ENCODE measurements around the gene PAGR1. TPM values are rescaled to one million over a fixed set of nuclear protein-coding genes. Genes with fewer than 3 reads are reported as not detected.
A peak's percentile ranks its signal among the peaks of the same experiment; 100 is the strongest.

The PAGR1 gene
- total and polyA plus RNA-seq, 4 donors: 8.2 to 65.5 (median 51.0) TPM

DNA sequence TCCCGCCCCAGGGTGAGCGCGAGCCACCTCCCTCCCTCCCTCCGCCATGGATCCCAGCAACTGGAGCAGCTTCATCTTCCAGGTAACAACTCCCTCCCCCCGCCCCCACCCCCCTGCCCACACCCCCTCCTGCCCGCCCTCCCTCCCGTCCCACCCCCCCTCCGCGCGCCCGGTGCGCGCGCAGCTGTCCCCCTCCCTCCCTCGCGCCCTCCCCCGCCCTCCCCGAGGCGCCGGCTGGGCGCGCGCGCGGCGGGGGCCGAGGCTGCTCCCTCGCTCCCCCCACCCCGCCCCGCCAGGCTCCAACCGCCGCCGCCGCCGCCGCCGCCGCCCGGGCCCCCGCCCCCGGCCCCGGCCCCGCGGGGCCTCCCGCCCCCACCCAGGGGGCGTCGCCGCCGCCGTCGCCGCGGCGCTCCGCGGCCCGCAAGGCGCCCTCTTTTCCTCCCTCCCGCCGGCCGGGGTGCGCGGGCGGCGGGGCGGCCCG is 9.8 kb upstream of the PAGR1 start, which contains the start of gene MAZ:
Gene MAZ (plus strand): TSS at position 431 of the 481 bp plus-strand sequence. CDS start 173 bp downstream, outside the sequence.
- Histone ChIP-seq H3K36me3 (ENCODE audit: control insufficient read depth, insufficient read depth, low read length) (peaks cover 61% of the 10 kb centered on the region), H3K4me3 (ENCODE audit: low read depth, low read length) (peak within 1 kb of the TSS; percentile 91), H3K27ac (ENCODE audit: low read depth, low read length) (peak within 1 kb of the TSS; percentile 97), H3K27me3 (ENCODE audit: control insufficient read depth, insufficient read depth, low read length) (no peaks in the 10 kb centered on the region), H3K9me3 (ENCODE audit: control insufficient read depth, insufficient read depth, low read length) (no peaks in the 10 kb centered on the region), H3K4me1 (ENCODE audit: control insufficient read depth, insufficient read depth, low read length) (peaks cover 47% of the 10 kb centered on the region)
- WGBS (ENCODE audit: insufficient coverage): 2% methylated on average over 26 of the region's 67 CpGs
- DNase-seq (ENCODE audit: low read depth in 4 of 6, low spot score in 6 of 6): no peak

DNA sequence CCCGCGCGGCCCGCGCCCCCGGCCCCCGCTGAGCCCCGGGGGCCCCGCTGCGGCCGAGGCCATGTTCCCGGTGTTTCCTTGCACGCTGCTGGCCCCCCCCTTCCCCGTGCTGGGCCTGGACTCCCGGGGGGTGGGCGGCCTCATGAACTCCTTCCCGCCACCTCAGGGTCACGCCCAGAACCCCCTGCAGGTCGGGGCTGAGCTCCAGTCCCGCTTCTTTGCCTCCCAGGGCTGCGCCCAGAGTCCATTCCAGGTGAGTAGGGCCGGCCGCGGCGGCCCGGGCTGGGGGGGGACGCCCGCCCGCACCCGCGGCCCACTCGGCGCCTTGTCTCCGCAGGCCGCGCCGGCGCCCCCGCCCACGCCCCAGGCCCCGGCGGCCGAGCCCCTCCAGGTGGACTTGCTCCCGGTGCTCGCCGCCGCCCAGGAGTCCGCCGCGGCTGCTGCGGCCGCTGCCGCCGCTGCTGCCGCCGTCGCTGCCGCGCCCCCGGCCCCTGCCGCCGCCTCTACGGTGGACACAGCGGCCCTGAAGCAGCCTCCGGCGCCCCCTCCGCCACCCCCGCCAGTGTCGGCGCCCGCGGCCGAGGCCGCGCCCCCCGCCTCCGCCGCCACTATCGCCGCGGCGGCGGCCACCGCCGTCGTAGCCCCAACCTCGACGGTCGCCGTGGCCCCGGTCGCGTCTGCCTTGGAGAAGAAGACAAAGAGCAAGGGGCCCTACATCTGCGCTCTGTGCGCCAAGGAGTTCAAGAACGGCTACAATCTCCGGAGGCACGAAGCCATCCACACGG is 9.1 kb upstream of the PAGR1 start:
- Histone ChIP-seq H3K27me3 (ENCODE audit: control insufficient read depth, insufficient read depth, low read length) (no peaks in the 10 kb centered on the region), H3K27ac (ENCODE audit: low read depth, low read length) (peak overlapping the region; percentile 88), H3K36me3 (ENCODE audit: control insufficient read depth, insufficient read depth, low read length) (peaks cover 58% of the 10 kb centered on the region), H3K9me3 (ENCODE audit: control insufficient read depth, insufficient read depth, low read length) (no peaks in the 10 kb centered on the region), H3K4me3 (ENCODE audit: low read depth, low read length) (peak overlapping the region; percentile 64), H3K4me1 (ENCODE audit: control insufficient read depth, insufficient read depth, low read length) (peaks cover 54% of the 10 kb centered on the region)
- WGBS (ENCODE audit: insufficient coverage): under 1% methylated on average over 99 of the region's 99 CpGs
- DNase-seq (ENCODE audit: low read depth in 4 of 6, low spot score in 6 of 6): peak in 2 of 6 donors; percentile 66 to 74

DNA sequence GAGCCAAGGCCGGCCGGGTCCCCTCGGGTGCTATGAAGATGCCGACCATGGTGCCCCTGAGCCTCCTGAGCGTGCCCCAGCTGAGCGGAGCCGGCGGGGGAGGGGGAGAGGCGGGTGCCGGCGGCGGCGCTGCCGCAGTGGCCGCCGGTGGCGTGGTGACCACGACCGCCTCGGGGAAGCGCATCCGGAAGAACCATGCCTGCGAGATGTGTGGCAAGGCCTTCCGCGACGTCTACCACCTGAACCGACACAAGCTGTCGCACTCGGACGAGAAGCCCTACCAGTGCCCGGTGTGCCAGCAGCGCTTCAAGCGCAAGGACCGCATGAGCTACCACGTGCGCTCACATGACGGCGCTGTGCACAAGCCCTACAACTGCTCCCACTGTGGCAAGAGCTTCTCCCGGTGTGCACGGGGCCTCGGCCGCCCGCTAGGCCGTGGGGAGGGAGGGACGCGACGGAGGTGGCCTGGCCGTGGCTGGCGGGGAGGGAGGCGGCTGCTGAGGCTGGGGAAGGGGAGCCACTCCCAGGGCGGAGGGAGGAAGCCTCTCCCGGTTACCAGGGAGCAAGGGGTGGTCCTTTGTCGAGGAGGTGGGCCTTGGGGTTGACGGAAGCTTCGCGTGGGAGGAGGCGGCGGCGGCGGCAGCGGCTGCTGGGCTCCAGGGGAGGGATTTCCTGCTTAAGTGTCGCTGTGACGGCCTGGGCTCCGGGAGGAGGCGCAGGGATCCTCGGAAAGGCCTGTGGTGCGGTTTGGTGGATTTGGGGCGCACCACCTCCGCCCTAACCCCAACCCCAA is 8.3 kb upstream of the PAGR1 start:
- DNase-seq (ENCODE audit: low read depth in 4 of 6, low spot score in 6 of 6): peak in 3 of 6 donors; percentile 71 to 95 (median 94)
- 1% methylated on average over 69 of the region's 69 CpGs for WGBS (ENCODE audit: insufficient coverage)
- peak overlapping the region; percentile 88 for H3K27ac ChIP-seq (ENCODE audit: low read depth, low read length)

DNA sequence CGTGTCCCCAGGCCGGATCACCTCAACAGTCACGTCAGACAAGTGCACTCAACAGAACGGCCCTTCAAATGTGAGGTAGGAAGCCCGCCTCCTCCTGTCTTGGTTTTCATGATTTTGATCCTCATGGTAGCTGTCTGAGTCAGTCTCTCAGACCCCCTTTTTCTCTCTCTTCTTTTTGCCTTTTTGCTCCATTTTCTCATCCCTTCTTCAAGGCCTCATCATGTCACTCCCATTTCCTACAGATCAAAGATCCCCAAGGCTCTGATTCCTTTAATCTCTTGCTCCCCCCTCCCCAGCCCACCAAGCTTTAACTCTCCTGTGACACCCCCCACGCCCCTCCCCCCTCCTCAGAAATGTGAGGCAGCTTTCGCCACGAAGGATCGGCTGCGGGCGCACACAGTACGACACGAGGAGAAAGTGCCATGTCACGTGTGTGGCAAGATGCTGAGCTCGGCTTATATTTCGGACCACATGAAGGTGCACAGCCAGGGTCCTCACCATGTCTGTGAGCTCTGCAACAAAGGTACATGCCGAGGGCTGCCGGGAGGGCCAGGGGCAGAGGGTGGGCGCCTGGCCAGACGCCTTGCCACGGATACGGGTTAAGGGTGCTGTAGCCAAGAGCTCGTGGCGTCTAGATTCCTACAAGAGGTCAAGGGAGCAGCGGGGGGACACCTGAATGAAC is 7.6 kb upstream of the PAGR1 start:
- Histone ChIP-seq H3K4me1 (ENCODE audit: control insufficient read depth, insufficient read depth, low read length) (peaks cover 69% of the 10 kb centered on the region), H3K27me3 (ENCODE audit: control insufficient read depth, insufficient read depth, low read length) (no peaks in the 10 kb centered on the region), H3K36me3 (ENCODE audit: control insufficient read depth, insufficient read depth, low read length) (peaks cover 52% of the 10 kb centered on the region), H3K9me3 (ENCODE audit: control insufficient read depth, insufficient read depth, low read length) (no peaks in the 10 kb centered on the region), H3K27ac (ENCODE audit: low read depth, low read length) (peak overlapping the region; percentile 88), H3K4me3 (ENCODE audit: low read depth, low read length) (peak overlapping the region; percentile 45)
- DNase-seq (ENCODE audit: low read depth in 4 of 6, low spot score in 6 of 6): peak in 1 of 6 donors; percentile 27
- WGBS (ENCODE audit: insufficient coverage): 43% methylated on average over 24 of the region's 25 CpGs

More for the DNA sequence above, 8.3 kb upstream of the PAGR1 start:
- Histone ChIP-seq H3K27me3 (ENCODE audit: control insufficient read depth, insufficient read depth, low read length) (no peaks in the 10 kb centered on the region), H3K4me1 (ENCODE audit: control insufficient read depth, insufficient read depth, low read length) (peaks cover 62% of the 10 kb centered on the region), H3K4me3 (ENCODE audit: low read depth, low read length) (peak overlapping the region; percentile 45), H3K36me3 (ENCODE audit: control insufficient read depth, insufficient read depth, low read length) (peaks cover 52% of the 10 kb centered on the region), H3K9me3 (ENCODE audit: control insufficient read depth, insufficient read depth, low read length) (no peaks in the 10 kb centered on the region)

DNA sequence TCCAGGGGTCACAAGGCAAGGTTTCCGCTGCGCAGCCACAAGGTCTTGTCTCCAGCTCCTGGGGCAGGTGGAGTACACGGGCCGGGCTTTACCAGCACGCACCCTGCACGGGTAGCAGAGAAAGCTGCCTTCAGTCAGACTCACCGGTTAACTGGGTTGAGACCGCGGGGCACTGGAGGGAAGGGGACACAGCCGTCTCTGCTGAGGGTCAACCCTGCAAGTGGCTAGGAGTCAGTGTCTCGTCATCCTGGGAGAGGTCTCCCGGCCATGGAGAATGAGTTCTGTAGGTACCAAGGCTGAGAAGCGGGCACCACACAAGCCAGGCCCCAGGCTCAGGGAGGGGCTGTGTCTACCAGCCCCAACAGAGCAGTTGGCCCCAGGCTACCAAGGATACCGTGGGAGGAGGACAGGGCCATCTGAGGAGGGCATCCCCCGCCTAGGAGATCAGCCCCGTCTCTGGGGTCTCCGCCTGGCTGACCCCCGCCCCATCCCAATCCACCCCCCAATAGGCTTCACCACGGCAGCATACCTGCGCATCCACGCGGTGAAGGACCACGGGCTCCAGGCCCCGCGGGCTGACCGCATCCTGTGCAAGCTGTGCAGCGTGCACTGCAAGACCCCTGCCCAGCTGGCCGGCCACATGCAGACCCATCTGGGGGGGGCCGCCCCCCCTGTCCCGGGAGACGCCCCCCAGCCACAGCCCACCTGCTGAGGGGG is 6.8 kb upstream of the PAGR1 start:
- peak overlapping the region; percentile 45 for H3K4me3 ChIP-seq (ENCODE audit: low read depth, low read length)
- 76% methylated on average over 24 of the region's 31 CpGs for WGBS (ENCODE audit: insufficient coverage)
- no peak for DNase-seq (ENCODE audit: low read depth in 4 of 6, low spot score in 6 of 6)
- peaks cover 57% of the 10 kb centered on the region for H3K36me3 ChIP-seq (ENCODE audit: control insufficient read depth, insufficient read depth, low read length)
- no peaks in the 10 kb centered on the region for H3K9me3 ChIP-seq (ENCODE audit: control insufficient read depth, insufficient read depth, low read length)
- no peaks in the 10 kb centered on the region for H3K27me3 ChIP-seq (ENCODE audit: control insufficient read depth, insufficient read depth, low read length)
- H3K27ac ChIP-seq (ENCODE audit: low read depth, low read length): peak overlapping the region; percentile 88
- peaks cover 78% of the 10 kb centered on the region for H3K4me1 ChIP-seq (ENCODE audit: control insufficient read depth, insufficient read depth, low read length)

DNA sequence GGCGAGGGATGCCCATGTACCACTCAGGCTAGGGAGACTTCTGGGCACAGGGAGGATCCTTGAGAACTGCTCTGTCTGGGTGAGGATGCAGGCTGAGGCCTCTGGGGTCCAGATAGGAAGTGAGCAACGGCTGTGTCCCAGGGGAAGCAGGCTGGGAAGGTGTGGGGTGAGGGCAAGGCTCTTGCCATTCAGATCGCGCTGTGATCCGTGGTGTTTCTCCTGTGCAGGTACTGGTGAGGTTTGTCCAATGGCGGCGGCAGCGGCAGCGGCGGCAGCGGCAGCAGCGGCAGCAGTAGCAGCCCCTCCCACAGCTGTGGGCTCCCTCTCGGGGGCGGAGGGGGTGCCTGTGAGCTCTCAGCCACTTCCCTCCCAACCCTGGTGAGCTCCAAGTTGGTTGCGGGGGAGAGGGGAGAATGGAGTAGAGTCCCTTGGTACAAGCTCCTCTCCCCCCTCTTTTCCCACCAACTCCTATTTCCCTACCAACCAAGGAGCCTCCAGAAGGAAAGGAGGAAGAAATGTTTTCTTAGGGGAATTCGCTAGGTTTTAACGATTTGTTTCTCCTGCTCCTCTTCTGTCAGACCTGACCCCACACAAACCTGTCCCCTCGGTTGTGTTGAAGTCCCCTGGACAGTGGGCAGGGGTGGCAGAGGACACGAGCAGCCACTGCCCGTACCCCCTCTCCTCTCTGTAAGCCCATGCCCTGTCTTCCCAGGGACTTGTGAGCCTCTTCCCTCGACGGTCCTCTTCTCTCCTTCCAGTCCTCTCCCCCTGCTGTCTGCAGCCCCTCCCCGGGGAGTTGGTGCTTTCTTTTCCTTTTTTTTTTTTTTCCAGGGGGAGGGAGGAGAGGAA is 5.9 kb upstream of the PAGR1 start:
- WGBS (ENCODE audit: insufficient coverage): 48% methylated on average over 6 of the region's 23 CpGs
- H3K27me3 ChIP-seq (ENCODE audit: control insufficient read depth, insufficient read depth, low read length): no peaks in the 10 kb centered on the region
- peaks cover 61% of the 10 kb centered on the region for H3K36me3 ChIP-seq (ENCODE audit: control insufficient read depth, insufficient read depth, low read length)
- peak in 2 of 6 donors; percentile 30 to 43 for DNase-seq (ENCODE audit: low read depth in 4 of 6, low spot score in 6 of 6)
- no peaks in the 10 kb centered on the region for H3K9me3 ChIP-seq (ENCODE audit: control insufficient read depth, insufficient read depth, low read length)
- H3K4me1 ChIP-seq (ENCODE audit: control insufficient read depth, insufficient read depth, low read length): peaks cover 79% of the 10 kb centered on the region
- H3K4me3 ChIP-seq (ENCODE audit: low read depth, low read length): no peak overlapping the region
- peak overlapping the region; percentile 99 for H3K27ac ChIP-seq (ENCODE audit: low read depth, low read length)

DNA sequence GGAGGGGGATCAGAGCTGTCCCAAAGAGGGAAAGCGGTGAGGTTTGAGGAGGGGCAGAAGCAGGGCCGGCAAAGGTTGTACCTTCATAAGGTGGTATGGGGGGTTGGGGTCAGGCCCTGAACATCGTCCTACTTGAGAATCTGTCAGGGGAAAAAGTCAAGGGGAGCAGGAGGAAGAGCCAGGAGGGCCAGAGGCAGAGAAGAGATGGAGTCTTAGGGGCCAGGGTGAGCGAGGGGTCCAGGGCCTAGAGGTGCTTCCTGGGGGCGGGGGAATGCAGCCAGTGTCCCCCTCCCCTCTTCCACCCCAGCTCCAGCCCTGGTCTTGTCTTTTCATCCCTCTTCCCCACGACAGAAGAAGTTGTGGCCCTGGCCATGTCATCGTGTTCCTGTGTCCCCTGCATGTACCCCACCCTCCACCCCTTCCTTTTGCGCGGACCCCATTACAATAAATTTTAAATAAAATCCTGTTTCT is 5.2 kb upstream of the PAGR1 start:
- Histone ChIP-seq H3K36me3 (ENCODE audit: control insufficient read depth, insufficient read depth, low read length) (peaks cover 64% of the 10 kb centered on the region), H3K27me3 (ENCODE audit: control insufficient read depth, insufficient read depth, low read length) (no peaks in the 10 kb centered on the region), H3K9me3 (ENCODE audit: control insufficient read depth, insufficient read depth, low read length) (no peaks in the 10 kb centered on the region), H3K4me1 (ENCODE audit: control insufficient read depth, insufficient read depth, low read length) (peaks cover 86% of the 10 kb centered on the region), H3K27ac (ENCODE audit: low read depth, low read length) (peak overlapping the region; percentile 99), H3K4me3 (ENCODE audit: low read depth, low read length) (peak overlapping the region; percentile 88)
- WGBS (ENCODE audit: insufficient coverage): 32% methylated on average over 7 of the region's 9 CpGs
- DNase-seq (ENCODE audit: low read depth in 4 of 6, low spot score in 6 of 6): no peak

GRCh38 chr16:29811170-29811895 is 4.6 kb upstream of the PAGR1 start:
- no peaks in the 10 kb centered on the region for H3K9me3 ChIP-seq (ENCODE audit: control insufficient read depth, insufficient read depth, low read length)
- WGBS (ENCODE audit: insufficient coverage): under 1% methylated on average over 23 of the region's 31 CpGs
- peaks cover 92% of the 10 kb centered on the region for H3K4me1 ChIP-seq (ENCODE audit: control insufficient read depth, insufficient read depth, low read length)
- H3K27ac ChIP-seq (ENCODE audit: low read depth, low read length): peak overlapping the region; percentile 99
- H3K36me3 ChIP-seq (ENCODE audit: control insufficient read depth, insufficient read depth, low read length): peaks cover 64% of the 10 kb centered on the region
- DNase-seq (ENCODE audit: low read depth in 4 of 6, low spot score in 6 of 6): peak in 4 of 6 donors; percentile 79 to 96 (median 86)
- H3K27me3 ChIP-seq (ENCODE audit: control insufficient read depth, insufficient read depth, low read length): no peaks in the 10 kb centered on the region
- H3K4me3 ChIP-seq (ENCODE audit: low read depth, low read length): peak overlapping the region; percentile 88

Data from spinal cord (tissue), 10 donors.